Lower leg skin (tissue), 4 donors: ENCODE measurements around the gene MTUS2. TPM values are rescaled to one million over a fixed set of nuclear protein-coding genes. Genes with fewer than 3 reads are reported as not detected.
"Not testable (repeated sequence)": the region's sequence is repeated elsewhere in the genome, so short reads cannot be mapped to it uniquely, and the experiment has no call there.

Source experiments
- DNase-seq, 2 donors: peaks; one replicate each; pipeline ENCODE4 v3.0.0-alpha.2; 2019; ENCODE audit warnings: low spot score in 2 of 2
- H3K4me3 ChIP-seq: fragments of 200-600 bp; sonication (generic); 2 replicates; pipeline ENCODE4 v1.5.1; 2017; ENCODE audit warnings: mild to moderate bottlenecking, low read depth; ENCODE audit not compliant: poor library complexity, severe bottlenecking
- CTCF ChIP-seq, 3 donors: fragments of 450-650 bp; IDR thresholded peaks; one replicate each; pipeline ENCODE4 v1.5.1; 2016; ENCODE audit warnings: antibody characterized with exemption in 3 of 3, mild to moderate bottlenecking in 3 of 3, moderate library complexity in 2 of 3
- POLR2A ChIP-seq, 2 donors: fragments of 450-650 bp; IDR thresholded peaks; one replicate each; pipeline ENCODE4 v1.6.1; 2016 to 2017; ENCODE audit warnings: antibody characterized with exemption in 2 of 2, mild to moderate bottlenecking in 1 of 2, moderate library complexity in 1 of 2
- WGBS, 2 donors: methylation state at CpG; one replicate each; pipeline ENCODE4 v1.1.5; 2018; 5-methylcytosine and 5-hydroxymethylcytosine counted together
- intact Hi-C: fragments of 100-400 bp; cut with DNase I; formaldehyde crosslinking; loops from one replicate; pipeline ENCODE4 v1.15.0; 2023; ENCODE audit warnings: low total_unique reads
- total RNA-seq, 4 donors: library from RNA; depleted of rRNA; stranded (reverse); fragments of >200 nt; gene quantifications; one replicate each; pipeline ENCODE4 v1.1.0, GENCODE V29; 2016

Gene MTUS2
- total RNA-seq, 4 donors from 2014 or later, result 0.13 to 1.9 TPM; not detected in 2

GRCh38 chr13:29328501-29328900, 508.4 kb downstream of the MTUS2 start:
- TF ChIP-seq CTCF (IDR thresholded peaks at IDR 0.05) (no peak), POLR2A (IDR thresholded peaks at IDR 0.05) (no peak)
- DNase-seq, result no peak
- intact Hi-C loops, result no loop called here
- 33 to 37% methylated on average over 2 of the region's 2 CpGs for WGBS, 2 donors
- H3K4me3 ChIP-seq, result no peak overlapping the region

- no peak overlapping the region for H3K4me3 ChIP-seq
- intact Hi-C loops, result no loop called here
- no peak for TF ChIP-seq CTCF (IDR thresholded peaks at IDR 0.05)
- TF ChIP-seq POLR2A (IDR thresholded peaks at IDR 0.05), result no peak
- WGBS, 2 donors, result 72 to 79% methylated on average over 7 of the region's 7 CpGs
- no peak for DNase-seq
Observed at GRCh38 chr13:29336356-29336755, 516.2 kb downstream of the MTUS2 start.

GRCh38 chr13:29339386-29340272, 519.5 kb downstream of the MTUS2 start:
- intact Hi-C loops, result no loop called here
- TF ChIP-seq CTCF (IDR thresholded peaks at IDR 0.05), result no peak
- TF ChIP-seq POLR2A (IDR thresholded peaks at IDR 0.05), result no peak

GRCh38 chr13:29345860-29346582, 525.9 kb downstream of the MTUS2 start:
- intact Hi-C loops, H3K4me3 ChIP-seq, DNase-seq: not testable (repeated sequence)
- 58 to 70% methylated on average over 5 of the region's 7 CpGs for WGBS, 2 donors

More at GRCh38 chr13:29339386-29340272, 519.5 kb downstream of the MTUS2 start:
- 86 to 91% methylated on average over 40 to 43 of the region's 44 CpGs for WGBS, 2 donors
- DNase-seq, result no peak
- H3K4me3 ChIP-seq, result no peak overlapping the region

GRCh38 chr13:29355029-29355428, 534.9 kb downstream of the MTUS2 start:
- intact Hi-C loops, result no loop called here
- 95% methylated on average over 6 of the region's 6 CpGs for WGBS, 2 donors
- TF ChIP-seq POLR2A (IDR thresholded peaks at IDR 0.05), result no peak
- TF ChIP-seq CTCF (IDR thresholded peaks at IDR 0.05), result no peak
- no peak for DNase-seq
- H3K4me3 ChIP-seq, result no peak overlapping the region

GRCh38 chr13:29359181-29359580, 539.0 kb downstream of the MTUS2 start:
- intact Hi-C loops, result no loop called here
- TF ChIP-seq POLR2A (IDR thresholded peaks at IDR 0.05), result no peak
- no peak for TF ChIP-seq CTCF (IDR thresholded peaks at IDR 0.05)
- WGBS, 2 donors, result 93 to 94% methylated on average over 19 of the region's 19 CpGs

More at GRCh38 chr13:29359181-29359580, 539.0 kb downstream of the MTUS2 start:
- no peak overlapping the region for H3K4me3 ChIP-seq
- DNase-seq, result no peak
